Heart left ventricle (tissue), 16 donors: Measurements from ENCODE around the gene PDE3A. TPM values are rescaled to one million over a fixed set of nuclear protein-coding genes. Genes with fewer than 3 reads are reported as not detected.

ENCODE experiments used
- ATAC-seq, 4 donors: fragments of 200-7000 bp; cut with Tn5 transposase; one replicate each; pipeline ENCODE4 v1.9.1; 2020 to 2022; ENCODE audit warnings: moderate library complexity in 4 of 4, mild to moderate bottlenecking in 3 of 4, moderate number of reproducible peaks in 1 of 4
- DNase-seq, 5 donors: peaks; one replicate each; pipeline ENCODE4 v3.0.0-alpha.2; 2020
- H3K27ac ChIP-seq, 12 donors: fragments of 200-600 bp; sonication (generic) in 4 of 12; one replicate each; pipeline versions ENCODE4 v1.5.0 to v1.8.0; 2016 to 2022; ENCODE audit warnings: mild to moderate bottlenecking in 2 of 12
- H3K27me3 ChIP-seq, 9 donors: fragments of 200-600 bp; sonication (generic) in 2 of 9; one replicate each; pipeline versions ENCODE4 v1.5.1 to v1.8.0; 2016 to 2022; ENCODE audit warnings: mild to moderate bottlenecking in 3 of 9
- H3K36me3 ChIP-seq, 9 donors: fragments of 200-600 bp; sonication (generic) in 2 of 9; one replicate each; pipeline versions ENCODE4 v1.5.0 to v1.8.0; 2018 to 2022; ENCODE audit warnings: mild to moderate bottlenecking in 2 of 9
- H3K4me1 ChIP-seq, 12 donors: fragments of 200-600 bp; sonication (generic) in 4 of 12; one replicate each; pipeline versions ENCODE4 v1.5.0 to v1.8.0; 2016 to 2022; ENCODE audit warnings: mild to moderate bottlenecking in 3 of 12
- H3K4me3 ChIP-seq, 12 donors: fragments of 200-600 bp; sonication (generic) in 4 of 12; one replicate each; pipeline versions ENCODE4 v1.5.0 to v1.8.0; 2017 to 2022; ENCODE audit warnings: mild to moderate bottlenecking in 9 of 12, moderate library complexity in 4 of 12
- H3K9me3 ChIP-seq, 12 donors: fragments of 200-600 bp; sonication (generic) in 4 of 12; one replicate each; pipeline versions ENCODE4 v1.5.0 to v1.8.0; 2016 to 2022; ENCODE audit warnings: mild to moderate bottlenecking in 1 of 12
- CTCF ChIP-seq, 12 donors: fragments of 200-600 bp; sonication (generic) in 4 of 12; IDR thresholded peaks; one replicate each; pipeline versions ENCODE4 v1.5.0 to v1.8.0; 2018 to 2022; ENCODE audit warnings: antibody characterized with exemption in 12 of 12, mild to moderate bottlenecking in 5 of 12
- POLR2A ChIP-seq, 2 donors: fragments of 450-650 bp; IDR thresholded peaks; one replicate each; pipeline ENCODE4 v1.6.1; 2017; ENCODE audit warnings: antibody characterized with exemption in 2 of 2, mild to moderate bottlenecking in 2 of 2, moderate library complexity in 2 of 2
- WGBS, 4 donors: extraction: QIAGEN DNeasy Blood & Tissue Kit in 2 of 4; methylation state at CpG; one replicate each; pipeline versions ENCODE4 v1.1.5 to v1.1.7; 2013 to 2018; 5-methylcytosine and 5-hydroxymethylcytosine counted together
- intact Hi-C, 10 donors: fragments of 100-400 bp; cut with DNase I; formaldehyde crosslinking; loops; one replicate each; pipeline versions ENCODE4 v1.11.1 to v1.14.2; 2022
- polyA plus RNA-seq, 2 donors: library from polyadenylated mRNA; stranded (reverse); fragments of 200-250 nt; gene quantifications; one replicate each; pipeline ENCODE4 v1.2.3, GENCODE V29; 2013
- total RNA-seq, 9 donors: library from RNA; depleted of rRNA in 2 of 9; stranded (reverse); fragments of >200 nt in 2 of 9; fragmentation: NEBNext Ultra II Directional in 3 of 9; extraction: Animal tissue kit (Norgen Biotek cat#: 25700) in 3 of 9; gene quantifications; one replicate each; pipeline versions ENCODE4 v1.1.0 to v1.2.4, GENCODE V29; 2016 to 2023
- donor health status: ischemic (EF 13 %, LVEDD 7.1; RV severe dilation, severe dysfunction).
- donor health status: healthy with polysubstance abuse.
- donor health status: DM: no; HTN: yes; CAD: no.
- donor health status: DM: no; HTN: no; CAD: no.
- donor health status: ischemic (EF 25% LVEDD 6.9; RV normal size, moderate dysfunction).
- donor health status: ischemic (EF 25% LVEDD 5.7; RV mildly dilated, moderate dysfunction).
- donor health status: healthy.
- donor health status: DM: yes; HTN: yes; CAD: no.
- donor health status: ischemic (EF 35%, LVEDD 5.7; RV mildly dilated, moderate dysfunction).
- donor health status: nonischemic (EF 11% LVEDD 7.7; RV severe dilation, severe dysfunction).
- donor health status: DM: yes; HTN: yes; CAD: no.
- donor health status: PGD.
- donor health status: ischemic (EF 29% LVEDD 5.4; RV normal size, mild dysfunction).
- donor health status: nonischemic (EF 23%, LVEDD 6.1; RV moderate dilation, normal function).

PDE3A gene
- total and polyA plus RNA-seq, 11 donors = 44.5 to 295 (median 183) TPM

GRCh38 chr12:20460956-20461355 is 92.6 kb downstream of the PDE3A start:
- intact Hi-C loops = loop anchor here in 2 of 10 donors (10.0 kb wide), 2 partner anchors 84 to 144 kb away; no protein-coding TSS in a partner anchor
- DNase-seq = no peak
- Histone ChIP-seq H3K27ac (peak overlapping the region in 2 of 12 donors; percentile 9 to 45), H3K4me3 (no peak overlapping the region), H3K36me3 (no peaks in the 10 kb centered on the region), H3K27me3 (no peaks in the 10 kb centered on the region), H3K9me3 (no peaks in the 10 kb centered on the region), H3K4me1 (peaks cover 0 to 52% (median 14%) of the 10 kb centered on the region in 12 donors)
- TF ChIP-seq POLR2A (IDR thresholded peaks at IDR 0.05) (no peak), CTCF (IDR thresholded peaks at IDR 0.05) (no peak)
- WGBS, 4 donors = 37 to 73% (median 53%) methylated on average over 2 of the region's 2 CpGs
- no peak for ATAC-seq

- Histone ChIP-seq H3K27ac (peak overlapping the region in 5 of 12 donors; percentile 47 to 83 (median 64)), H3K36me3 (no peaks in the 10 kb centered on the region), H3K4me1 (peaks cover 0 to 68% (median 29%) of the 10 kb centered on the region in 12 donors), H3K4me3 (no peak overlapping the region), H3K9me3 (no peaks in the 10 kb centered on the region), H3K27me3 (no peaks in the 10 kb centered on the region)
- intact Hi-C loops = loop anchor here in 3 of 10 donors (2.0 to 10.0 kb wide), 3 partner anchors 81 to 141 kb away; no protein-coding TSS in a partner anchor
- ATAC-seq (no peak), DNase-seq (no peak)
- 55 to 72% (median 62%) methylated on average over 2 of the region's 2 CpGs for whole genome bisulfite sequencing, 4 donors
- TF ChIP-seq POLR2A (IDR thresholded peaks at IDR 0.05) (no peak), CTCF (IDR thresholded peaks at IDR 0.05) (peak; percentile 36 to 77 (median 58))
Observed at GRCh38 chr12:20463913-20464524, 95.7 kb downstream of the PDE3A start.

GRCh38 chr12:20469300-20469699 is 101.0 kb downstream of the PDE3A start:
- Histone ChIP-seq H3K9me3 (no peaks in the 10 kb centered on the region), H3K36me3 (no peaks in the 10 kb centered on the region), H3K4me1 (peaks cover 9 to 95% (median 44%) of the 10 kb centered on the region in 12 donors), H3K27ac (peak overlapping the region in 8 of 12 donors; percentile 5 to 68 (median 28)), H3K27me3 (no peaks in the 10 kb centered on the region), H3K4me3 (no peak overlapping the region)
- ATAC-seq (no peak), DNase-seq (no peak)
- TF ChIP-seq POLR2A (IDR thresholded peaks at IDR 0.05) (no peak), CTCF (IDR thresholded peaks at IDR 0.05) (no peak)
- intact Hi-C loops = loop anchor here in 3 of 10 donors (5.0 to 10.0 kb wide), 3 partner anchors 76 to 136 kb away; no protein-coding TSS in a partner anchor
- WGBS, 4 donors = 59 to 66% (median 62%) methylated on average over 4 of the region's 4 CpGs

- TF ChIP-seq CTCF (IDR thresholded peaks at IDR 0.05) (no peak), POLR2A (IDR thresholded peaks at IDR 0.05) (no peak)
- peak overlapping the region in 10 of 12 donors; percentile 5 to 68 (median 26) for H3K27ac ChIP-seq
- no peaks in the 10 kb centered on the region for H3K9me3 ChIP-seq
- intact Hi-C loops = loop anchor here in 3 of 10 donors (5.0 to 10.0 kb wide), 3 partner anchors 75 to 135 kb away; no protein-coding TSS in a partner anchor
- peaks cover 9 to 95% (median 44%) of the 10 kb centered on the region in 12 donors for H3K4me1 ChIP-seq
- ATAC-seq (no peak), DNase-seq (no peak)
- H3K4me3 ChIP-seq = no peak overlapping the region
- no peaks in the 10 kb centered on the region for H3K36me3 ChIP-seq
- H3K27me3 ChIP-seq = no peaks in the 10 kb centered on the region
Observed at GRCh38 chr12:20469756-20470155, 101.4 kb downstream of the PDE3A start.
